ENCODE results near the gene TAC3. TPM values are rescaled to one million over a fixed set of nuclear protein-coding genes. Genes with fewer than 3 reads are reported as not detected.
A peak's percentile ranks its signal among the peaks of the same experiment; 100 is the strongest.

TAC3 gene
- total RNA-seq, 4 donors from 2014 or later = not detected

DNA sequence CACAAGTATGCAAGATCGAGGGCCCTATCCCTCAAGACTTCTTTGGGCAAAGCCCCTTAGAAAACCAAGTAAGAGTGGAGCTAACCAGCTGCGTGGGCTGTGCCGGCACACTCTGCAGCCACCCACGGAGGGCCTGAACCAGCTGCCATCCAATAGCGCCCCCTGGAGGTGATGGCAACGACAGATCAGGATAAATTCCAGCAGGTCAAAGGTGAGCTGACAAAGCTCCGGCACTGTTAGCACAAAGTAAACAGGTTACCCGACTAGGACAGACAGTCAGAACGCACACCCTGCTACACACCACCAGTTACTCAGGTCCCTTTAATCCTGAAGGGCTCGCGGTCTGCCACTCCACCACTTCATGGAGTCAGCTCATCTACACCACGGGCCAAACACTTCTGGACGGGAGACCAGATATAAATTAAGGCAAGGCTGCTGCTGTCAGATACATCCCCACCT lies 14.9 kb downstream of the TAC3 start:
- 37 to 42% methylated on average over 10 to 13 of the region's 13 CpGs for WGBS, 2 donors
- no peak overlapping the region for H3K27ac ChIP-seq
- peak in 1 of 2 donors; percentile 39 for DNase-seq (ENCODE audit: low spot score in 2 of 2)
- H3K4me3 ChIP-seq = no peak overlapping the region
- TF ChIP-seq EP300 (IDR thresholded peaks at IDR 0.05) (no peak), POLR2A (IDR thresholded peaks at IDR 0.05) (no peak)
- TF ChIP-seq, protein P1, sequence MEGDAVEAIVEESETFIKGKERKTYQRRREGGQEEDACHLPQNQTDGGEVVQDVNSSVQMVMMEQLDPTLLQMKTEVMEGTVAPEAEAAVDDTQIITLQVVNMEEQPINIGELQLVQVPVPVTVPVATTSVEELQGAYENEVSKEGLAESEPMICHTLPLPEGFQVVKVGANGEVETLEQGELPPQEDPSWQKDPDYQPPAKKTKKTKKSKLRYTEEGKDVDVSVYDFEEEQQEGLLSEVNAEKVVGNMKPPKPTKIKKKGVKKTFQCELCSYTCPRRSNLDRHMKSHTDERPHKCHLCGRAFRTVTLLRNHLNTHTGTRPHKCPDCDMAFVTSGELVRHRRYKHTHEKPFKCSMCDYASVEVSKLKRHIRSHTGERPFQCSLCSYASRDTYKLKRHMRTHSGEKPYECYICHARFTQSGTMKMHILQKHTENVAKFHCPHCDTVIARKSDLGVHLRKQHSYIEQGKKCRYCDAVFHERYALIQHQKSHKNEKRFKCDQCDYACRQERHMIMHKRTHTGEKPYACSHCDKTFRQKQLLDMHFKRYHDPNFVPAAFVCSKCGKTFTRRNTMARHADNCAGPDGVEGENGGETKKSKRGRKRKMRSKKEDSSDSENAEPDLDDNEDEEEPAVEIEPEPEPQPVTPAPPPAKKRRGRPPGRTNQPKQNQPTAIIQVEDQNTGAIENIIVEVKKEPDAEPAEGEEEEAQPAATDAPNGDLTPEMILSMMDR (IDR thresholded peaks at IDR 0.05) = peak; percentile 35 to 68 (median 50)
- H3K4me1 ChIP-seq = peaks cover 0 to 37% (median 17%) of the 10 kb centered on the region in 4 donors
- no peaks in the 10 kb centered on the region for H3K27me3 ChIP-seq
- H3K36me3 ChIP-seq = peaks cover 0 to 76% (median 0%) of the 10 kb centered on the region in 3 donors
- no peaks in the 10 kb centered on the region for H3K9me3 ChIP-seq

DNA sequence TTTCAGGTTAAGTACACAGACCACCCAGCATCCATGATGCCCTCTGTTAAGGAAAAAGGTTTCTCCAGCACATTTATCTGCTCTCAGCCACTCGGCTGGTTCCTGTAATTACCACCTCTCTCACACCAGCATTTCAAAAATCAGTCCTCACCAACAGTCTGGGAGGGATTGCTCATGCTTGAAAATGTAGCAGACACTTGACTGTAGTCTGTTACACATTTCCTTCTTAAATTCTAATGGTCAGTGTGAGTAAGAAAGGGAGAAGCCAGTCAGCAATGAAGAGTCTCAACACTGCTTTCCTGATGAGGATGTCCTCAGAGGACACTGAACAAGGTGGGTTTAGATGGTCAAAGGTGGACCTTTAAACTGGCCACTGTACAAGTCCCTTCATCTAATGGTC lies 15.9 kb downstream of the TAC3 start:
- H3K4me3 ChIP-seq = no peak overlapping the region
- WGBS, 2 donors = 58 to 67% methylated on average over 1 of the region's 1 CpG
- no peak for DNase-seq (ENCODE audit: low spot score in 2 of 2)
- H3K27ac ChIP-seq = no peak overlapping the region
- no peaks in the 10 kb centered on the region for H3K9me3 ChIP-seq
- H3K4me1 ChIP-seq = peaks cover 0 to 34% (median 14%) of the 10 kb centered on the region in 4 donors
- peaks cover 0 to 87% (median 0%) of the 10 kb centered on the region in 3 donors for H3K36me3 ChIP-seq
- TF ChIP-seq, protein P1 (IDR thresholded peaks at IDR 0.05) = no peak
- no peaks in the 10 kb centered on the region for H3K27me3 ChIP-seq

DNA sequence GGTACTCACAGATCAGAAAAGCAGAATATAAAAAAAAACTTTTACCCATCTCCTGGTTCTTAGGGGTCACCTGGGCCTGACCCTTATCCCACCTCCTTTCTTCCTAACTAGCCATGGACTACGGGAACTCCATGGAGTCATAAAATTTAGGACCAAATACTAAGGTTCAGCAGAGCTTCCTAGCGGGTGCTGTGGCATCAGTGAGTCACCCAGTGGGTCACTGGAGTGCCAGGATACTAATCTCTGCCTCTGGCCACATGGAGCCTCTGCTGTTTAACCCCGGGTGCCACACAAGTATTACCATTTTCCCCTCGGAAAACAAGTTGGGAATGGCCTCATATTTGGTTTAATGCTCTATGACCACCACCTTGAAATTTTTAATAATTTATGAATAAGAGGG lies 16.9 kb downstream of the TAC3 start:
- no peak overlapping the region for H3K4me3 ChIP-seq
- WGBS, 2 donors = 79 to 81% methylated on average over 4 of the region's 4 CpGs
- H3K27me3 ChIP-seq = no peaks in the 10 kb centered on the region
- peaks cover 0 to 25% (median 8%) of the 10 kb centered on the region in 4 donors for H3K4me1 ChIP-seq
- DNase-seq (ENCODE audit: low spot score in 2 of 2) = no peak
- peaks cover 0 to 89% (median 0%) of the 10 kb centered on the region in 3 donors for H3K36me3 ChIP-seq
- H3K27ac ChIP-seq = no peak overlapping the region
- TF ChIP-seq, protein P1 (IDR thresholded peaks at IDR 0.05) = no peak
- no peaks in the 10 kb centered on the region for H3K9me3 ChIP-seq

DNA sequence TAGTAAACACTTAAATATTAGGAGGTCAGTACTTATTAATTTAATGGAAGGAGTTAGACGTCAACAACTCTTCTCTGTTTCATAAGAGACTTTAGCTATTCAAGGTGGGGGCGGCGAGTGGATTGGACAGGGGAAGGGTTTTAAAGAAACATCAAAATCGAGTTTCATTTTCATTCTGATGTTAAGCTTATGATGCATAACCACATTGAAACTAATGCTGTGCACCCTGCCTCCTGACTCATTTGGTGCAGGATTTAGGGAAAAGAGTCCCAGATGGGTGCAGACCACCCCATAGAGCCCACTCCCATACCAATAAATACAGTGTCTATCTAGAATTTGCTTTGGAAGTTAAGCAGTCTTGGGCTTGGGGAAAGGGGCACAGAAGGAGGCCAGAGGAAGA lies 17.3 kb downstream of the TAC3 start:
- WGBS, 2 donors = 56 to 57% methylated on average over 4 of the region's 4 CpGs
- TF ChIP-seq, protein P1 (IDR thresholded peaks at IDR 0.05) = no peak
- no peak for TF ChIP-seq POLR2A (IDR thresholded peaks at IDR 0.05)
- no peak for TF ChIP-seq EP300 (IDR thresholded peaks at IDR 0.05)

DNA sequence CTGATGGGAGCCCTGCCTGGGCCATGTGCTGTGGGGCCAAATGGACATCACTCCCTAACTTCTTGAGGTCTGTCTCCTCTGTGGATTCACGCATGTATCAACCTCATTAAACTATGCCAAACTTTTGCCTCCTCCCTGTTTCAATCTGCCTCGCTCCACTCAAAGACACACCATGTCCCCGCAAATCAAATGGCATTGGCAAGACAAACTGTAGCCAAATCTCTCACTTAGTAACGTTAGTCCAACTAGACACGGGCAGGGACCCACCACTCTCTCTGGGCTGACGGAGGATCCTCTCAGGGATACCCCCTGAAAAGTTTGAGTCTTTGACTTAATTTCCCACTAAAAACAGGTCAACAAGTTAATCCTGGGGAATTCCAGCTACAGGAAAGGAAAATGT lies 18.0 kb downstream of the TAC3 start:
- WGBS, 2 donors = 86 to 89% methylated on average over 6 of the region's 6 CpGs

More for the DNA sequence above, 17.3 kb downstream of the TAC3 start:
- Histone ChIP-seq H3K27ac (no peak overlapping the region), H3K27me3 (no peaks in the 10 kb centered on the region), H3K4me1 (peaks cover 0 to 21% (median 8%) of the 10 kb centered on the region in 4 donors), H3K4me3 (no peak overlapping the region), H3K36me3 (peaks cover 0 to 84% (median 0%) of the 10 kb centered on the region in 3 donors), H3K9me3 (no peaks in the 10 kb centered on the region)
- DNase-seq (ENCODE audit: low spot score in 2 of 2) = no peak

More for the DNA sequence above, 18.0 kb downstream of the TAC3 start:
- H3K4me3 ChIP-seq = no peak overlapping the region
- H3K4me1 ChIP-seq = peaks cover 0 to 19% (median 8%) of the 10 kb centered on the region in 4 donors
- H3K27me3 ChIP-seq = no peaks in the 10 kb centered on the region
- H3K27ac ChIP-seq = no peak overlapping the region
- no peaks in the 10 kb centered on the region for H3K9me3 ChIP-seq
- H3K36me3 ChIP-seq = peaks cover 0 to 78% (median 0%) of the 10 kb centered on the region in 3 donors
- TF ChIP-seq, protein P1 (IDR thresholded peaks at IDR 0.05) = no peak
- no peak for TF ChIP-seq POLR2A (IDR thresholded peaks at IDR 0.05)
- TF ChIP-seq EP300 (IDR thresholded peaks at IDR 0.05) = no peak
- DNase-seq (ENCODE audit: low spot score in 2 of 2) = no peak
